HepG2 (cell line): ENCODE measurements around the gene TOE1. TPM values are rescaled to one million over a fixed set of nuclear protein-coding genes. Genes with fewer than 3 reads are reported as not detected.
A peak's percentile ranks its signal among the peaks of the same experiment; 100 is the strongest.

Experiments
- BCL6 ChIP-seq: IDR thresholded peaks from 2 replicates; pipeline ENCODE4 v1.6.1; 2016; ENCODE audit warnings: missing genetic modification reagents, missing compliant biosample characterization
- BCLAF1 ChIP-seq: fragments of 450-650 bp; IDR thresholded peaks from 2 replicates; pipeline ENCODE4 v1.6.1; 2017; ENCODE audit warnings: mild to moderate bottlenecking
- EHMT2 ChIP-seq: fragments of 200-600 bp; sonication (generic); IDR thresholded peaks from 2 replicates; pipeline ENCODE4 v1.7.0; 2017; ENCODE audit warnings: antibody characterized with exemption, low read depth, low read length, borderline replicate concordance
- ELF3 ChIP-seq: IDR thresholded peaks from 2 replicates; pipeline ENCODE4 v1.6.1; 2016; ENCODE audit warnings: missing genetic modification reagents, missing compliant biosample characterization
- FOXM1 ChIP-seq: sonication (generic); formaldehyde crosslinking; IDR thresholded peaks from 2 replicates; pipeline ENCODE4 v1.5.0; 2020; ENCODE audit warnings: missing genetic modification reagents
- GATA4 ChIP-seq: sonication (generic); IDR thresholded peaks from 2 replicates; pipeline ENCODE4 v1.6.1; 2016; ENCODE audit warnings: antibody characterized with exemption, low read depth, borderline replicate concordance
- HDAC6 ChIP-seq: fragments of 200-600 bp; sonication (generic); IDR thresholded peaks from 2 replicates; pipeline ENCODE4 v1.7.0; 2017; ENCODE audit warnings: mild to moderate bottlenecking, antibody characterized with exemption, low read length, low read depth
- HNRNPLL ChIP-seq: fragments of 200-400 bp; formaldehyde crosslinking; IDR thresholded peaks from 2 replicates; pipeline ENCODE4 v1.6.1; 2017; ENCODE audit warnings: mild to moderate bottlenecking, low read depth, low read length; ENCODE audit not compliant: poor library complexity, severe bottlenecking
- HOXA3 ChIP-seq: sonication (generic); formaldehyde crosslinking; IDR thresholded peaks from 2 replicates; pipeline ENCODE4 v1.5.0; 2020; ENCODE audit warnings: missing genetic modification reagents
- JUND ChIP-seq: sonication (generic); formaldehyde crosslinking; IDR thresholded peaks from 2 replicates; pipeline ENCODE4 v1.8.0; 2022; ENCODE audit warnings: mild to moderate bottlenecking, missing genetic modification reagents
- KDM5A ChIP-seq: fragments of 200-600 bp; sonication (generic); IDR thresholded peaks from 2 replicates; pipeline ENCODE4 v1.7.0; 2018; ENCODE audit warnings: antibody characterized with exemption, mild to moderate bottlenecking, low read length, borderline replicate concordance
- MEIS2 ChIP-seq: sonication (generic); formaldehyde crosslinking; IDR thresholded peaks from 2 replicates; pipeline ENCODE4 v1.9.0; 2021; ENCODE audit warnings: mild to moderate bottlenecking, missing genetic modification reagents
- NPAS2 ChIP-seq: sonication (generic); formaldehyde crosslinking; IDR thresholded peaks from 2 replicates; pipeline ENCODE4 v1.8.0; 2022; ENCODE audit warnings: mild to moderate bottlenecking, missing genetic modification reagents, borderline replicate concordance
- PTBP1 ChIP-seq: fragments of 200-400 bp; formaldehyde crosslinking; IDR thresholded peaks from 2 replicates; pipeline ENCODE4 v1.6.1; 2018; ENCODE audit warnings: low read length, low read depth; ENCODE audit not compliant: poor library complexity, severe bottlenecking
- TBX2 ChIP-seq: sonication (generic); formaldehyde crosslinking; IDR thresholded peaks from 2 replicates; pipeline ENCODE4 v1.5.0; 2020; ENCODE audit warnings: missing genetic modification reagents, mild to moderate bottlenecking, borderline replicate concordance
- ZNF30 ChIP-seq: sonication (generic); formaldehyde crosslinking; IDR thresholded peaks from 2 replicates; pipeline ENCODE4 v1.5.0; 2020; ENCODE audit warnings: mild to moderate bottlenecking, missing genetic modification reagents
- ZNF549 ChIP-seq: sonication (generic); formaldehyde crosslinking; IDR thresholded peaks from 2 replicates; pipeline ENCODE4 v1.5.0; 2020; ENCODE audit warnings: missing genetic modification reagents
- ZNF556 ChIP-seq: sonication (generic); formaldehyde crosslinking; IDR thresholded peaks from 2 replicates; pipeline ENCODE4 v1.4.0; 2020; ENCODE audit warnings: mild to moderate bottlenecking, missing genetic modification reagents, borderline replicate concordance
- ZNF605 ChIP-seq: sonication (generic); formaldehyde crosslinking; IDR thresholded peaks from 2 replicates; pipeline ENCODE4 v1.8.0; 2022; ENCODE audit warnings: mild to moderate bottlenecking, missing genetic modification reagents
- ZNF720 ChIP-seq: sonication (generic); formaldehyde crosslinking; IDR thresholded peaks from 2 replicates; pipeline ENCODE4 v1.4.0; 2020; ENCODE audit warnings: missing genetic modification reagents
- ZNF740 ChIP-seq: sonication (generic); formaldehyde crosslinking; IDR thresholded peaks from 2 replicates; pipeline ENCODE4 v1.4.0; 2020; ENCODE audit warnings: missing genetic modification reagents
- ZNF768 ChIP-seq: sonication (generic); formaldehyde crosslinking; IDR thresholded peaks from 2 replicates; pipeline ENCODE4 v1.4.0; 2020; ENCODE audit warnings: missing genetic modification reagents
- ZNF777 ChIP-seq: sonication (generic); formaldehyde crosslinking; IDR thresholded peaks from 2 replicates; pipeline ENCODE4 v1.4.0; 2020; ENCODE audit warnings: missing genetic modification reagents
- ZNF841 ChIP-seq: sonication (generic); formaldehyde crosslinking; IDR thresholded peaks from 2 replicates; pipeline ENCODE4 v1.8.1; 2023; ENCODE audit warnings: missing genetic modification reagents, borderline replicate concordance
- polyA plus RNA-seq, 8 experiments: library from polyadenylated mRNA; depleted of rRNA in 3 of 8; stranded (reverse) in 7 of 8; unstranded in 1 of 8; fragments of >200 nt; fragmentation: Illumina TruSeq in 4 of 8; extraction: Trizol in 4 of 8; gene quantifications; 2 replicates each; pipeline versions ENCODE4 v1.2.1 to v1.2.3, GENCODE V29; 2011 to 2016; ENCODE audit warnings: low read depth in 4 of 8, missing spikeins in 1 of 8, mixed read lengths in 1 of 8; ENCODE audit not compliant: insufficient read depth in 1 of 8
- total RNA-seq, 5 experiments: library from RNA; depleted of rRNA; stranded (reverse); fragments of >200 nt; fragmentation: Illumina TruSeq; extraction: Trizol; gene quantifications; 2 replicates each; pipeline ENCODE4 v1.2.3, GENCODE V29; 2016; ENCODE audit warnings: low read depth in 1 of 5
- TF ChIP-seq, protein P1 (sequence below): sonication (generic); formaldehyde crosslinking; conservative IDR thresholded peaks from 2 replicates; pipeline ENCODE4 v1.8.0; 2022; ENCODE audit warnings: missing genetic modification reagents
- TF ChIP-seq, protein P2 (sequence below): sonication (generic); formaldehyde crosslinking; IDR thresholded peaks from 2 replicates; pipeline ENCODE4 v1.5.0; 2020; ENCODE audit warnings: missing genetic modification reagents, mild to moderate bottlenecking, borderline replicate concordance

The TOE1 gene
- total and polyA plus RNA-seq, 2 of the 13 experiments (the other 11 are each of a cell fraction or from before 2014, with no cell fraction given) = 14.1 to 19.0 TPM

GRCh38 chr1:45303520-45304310 lies 36.3 kb upstream of the TOE1 start (continued):
- TF ChIP-seq ZNF740 (CRISPR knock-in tag) (0 out of 2 replicates have a peak, but pooled peaks have one; percentile 47), TBX2 (peak; percentile 61; the same call in 1 of the 2 replicates), FOXM1 (no peak), ZNF549 (CRISPR knock-in tag) (no peak), HNRNPLL (peak; percentile 57), ZNF605 (CRISPR knock-in tag) (peak; percentile 58; the same call in 1 of the 2 replicates), HOXA3 (CRISPR knock-in tag) (peak; percentile 77), KDM5A (no peak), EHMT2 (no peak), ZNF777 (peak; percentile 41; the same call in 1 of the 2 replicates), ZNF841 (CRISPR knock-in tag) (no peak), ZNF720 (no peak), HDAC6 (no peak), GATA4 (no peak), ZNF768 (CRISPR knock-in tag) (peak; percentile 85), NPAS2 (CRISPR knock-in tag) (no peak), BCL6 (peak; percentile 76), BCLAF1 (no peak), JUND (peak; percentile 70; the same call in 1 of the 2 replicates), PTBP1 (no peak), MEIS2 (CRISPR knock-in tag) (peak; percentile 71; the same call in 1 of the 2 replicates), ZNF556 (CRISPR knock-in tag) (no peak; the same call in 1 of the 2 replicates), ZNF30 (CRISPR knock-in tag) (no peak), ELF3 (CRISPR knock-in tag) (peak; percentile 42; the same call in 1 of the 2 replicates)
- TF ChIP-seq, protein P1, sequence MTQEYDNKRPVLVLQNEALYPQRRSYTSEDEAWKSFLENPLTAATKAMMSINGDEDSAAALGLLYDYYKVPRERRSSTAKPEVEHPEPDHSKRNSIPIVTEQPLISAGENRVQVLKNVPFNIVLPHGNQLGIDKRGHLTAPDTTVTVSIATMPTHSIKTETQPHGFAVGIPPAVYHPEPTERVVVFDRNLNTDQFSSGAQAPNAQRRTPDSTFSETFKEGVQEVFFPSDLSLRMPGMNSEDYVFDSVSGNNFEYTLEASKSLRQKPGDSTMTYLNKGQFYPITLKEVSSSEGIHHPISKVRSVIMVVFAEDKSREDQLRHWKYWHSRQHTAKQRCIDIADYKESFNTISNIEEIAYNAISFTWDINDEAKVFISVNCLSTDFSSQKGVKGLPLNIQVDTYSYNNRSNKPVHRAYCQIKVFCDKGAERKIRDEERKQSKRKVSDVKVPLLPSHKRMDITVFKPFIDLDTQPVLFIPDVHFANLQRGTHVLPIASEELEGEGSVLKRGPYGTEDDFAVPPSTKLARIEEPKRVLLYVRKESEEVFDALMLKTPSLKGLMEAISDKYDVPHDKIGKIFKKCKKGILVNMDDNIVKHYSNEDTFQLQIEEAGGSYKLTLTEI (CRISPR knock-in tag) = no peak
- TF ChIP-seq, protein P2, sequence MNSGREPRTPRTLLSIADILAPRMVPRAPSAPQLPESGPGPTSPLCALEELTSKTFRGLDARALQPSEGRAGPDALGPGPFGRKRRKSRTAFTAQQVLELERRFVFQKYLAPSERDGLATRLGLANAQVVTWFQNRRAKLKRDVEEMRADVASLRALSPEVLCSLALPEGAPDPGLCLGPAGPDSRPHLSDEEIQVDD (CRISPR knock-in tag) = no peak
